T1000 (cell line): ENCODE data around the gene SLC7A1.
"Not testable (repeated sequence)": the region's sequence is repeated elsewhere in the genome, so short reads cannot be mapped to it uniquely, and the experiment has no call there.

Source experiments
- DNase-seq: peaks from one replicate; lab custom pipeline; 2025; ENCODE audit warnings: mixed read lengths; lab: John Stamatoyannopoulos, UW

SLC7A1 gene

GRCh38 chr13:29595380-29596063, at the start of gene SLC7A1:
SLC7A1 (minus strand) TSS chr13:29595688; CDS start chr13:29536188, 59,500 bp downstream.
- peak; percentile 64 for DNase-seq

DNA sequence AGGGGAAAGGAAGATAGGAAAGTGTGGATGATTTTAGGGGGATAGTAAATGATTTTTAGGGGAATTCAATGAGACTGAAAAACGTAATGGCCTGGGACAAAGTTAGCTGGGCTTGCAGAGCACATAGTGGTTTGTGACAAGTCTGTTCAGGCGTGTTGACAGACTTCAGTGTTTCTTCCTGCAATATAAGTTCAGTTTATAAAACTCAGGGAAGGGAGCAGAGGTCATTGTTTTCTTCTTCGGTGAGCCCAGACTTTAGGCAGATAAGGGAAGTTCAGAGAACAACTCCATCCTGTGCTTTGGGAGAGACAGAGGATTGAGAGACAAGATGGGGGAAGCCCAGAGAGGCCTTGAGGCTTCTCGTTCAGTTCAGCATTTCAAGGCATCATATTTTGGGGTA, 45.2 kb upstream of the SLC7A1 start:
- no peak for DNase-seq

DNA sequence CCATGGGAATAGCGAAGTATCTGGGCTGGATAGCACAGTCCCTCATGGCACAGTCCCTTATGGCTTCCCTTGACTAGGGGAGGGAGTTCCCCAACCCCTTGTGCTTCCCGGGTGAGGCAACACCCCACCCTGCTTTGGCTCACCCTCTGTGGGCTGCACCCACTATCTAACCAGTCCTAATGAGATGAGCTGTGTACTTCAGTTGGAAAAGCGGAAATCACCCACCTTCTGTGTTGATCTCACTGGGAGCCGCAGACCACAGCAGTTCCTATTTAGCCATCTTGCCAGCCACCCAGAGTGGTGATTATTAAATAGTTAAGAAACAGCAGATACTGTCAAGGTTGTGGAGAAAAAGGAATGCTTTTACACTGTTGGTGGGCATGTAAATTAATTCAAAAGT, 41.3 kb upstream of the SLC7A1 start:
- not testable (repeated sequence) for DNase-seq

DNA sequence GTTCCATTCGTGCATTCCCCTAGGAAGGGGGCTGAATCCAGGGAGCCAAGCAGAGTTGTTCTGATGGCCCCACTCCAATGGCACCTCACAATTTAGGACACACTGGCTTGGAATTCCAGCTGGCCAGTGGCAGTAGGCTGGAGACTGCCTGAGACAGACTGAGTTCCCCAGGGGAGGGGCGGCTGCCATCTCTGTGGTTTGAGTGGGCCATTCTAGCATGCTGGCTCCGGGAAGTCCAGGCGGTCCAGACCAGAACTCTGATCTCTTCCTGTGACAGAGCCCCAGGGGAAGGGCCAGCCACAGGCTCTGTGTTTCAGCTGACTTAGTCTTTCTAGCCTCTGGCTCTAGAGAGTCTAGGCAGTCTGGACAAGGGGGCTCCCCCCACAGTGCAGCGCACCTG, 29.5 kb upstream of the SLC7A1 start:
- DNase-seq = no peak

DNA sequence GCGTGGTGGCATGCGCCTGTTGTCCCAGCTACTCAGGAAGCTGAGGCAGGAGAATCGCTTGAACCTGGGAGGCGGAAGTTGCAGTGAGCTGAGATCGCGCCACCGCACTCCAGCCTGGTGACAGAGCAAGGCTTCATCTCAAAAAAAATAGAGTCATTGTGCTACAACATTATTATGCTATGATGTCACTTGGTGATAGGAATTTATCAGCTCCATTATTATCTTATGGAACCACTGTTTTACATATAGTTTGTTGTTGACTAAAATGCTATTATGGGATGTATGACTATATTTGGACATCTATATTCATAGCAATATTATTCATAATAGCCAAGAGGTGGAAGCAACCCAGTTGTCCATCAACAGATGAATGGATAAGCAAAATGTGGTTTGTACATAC, 26.4 kb upstream of the SLC7A1 start:
- DNase-seq = no peak

DNA sequence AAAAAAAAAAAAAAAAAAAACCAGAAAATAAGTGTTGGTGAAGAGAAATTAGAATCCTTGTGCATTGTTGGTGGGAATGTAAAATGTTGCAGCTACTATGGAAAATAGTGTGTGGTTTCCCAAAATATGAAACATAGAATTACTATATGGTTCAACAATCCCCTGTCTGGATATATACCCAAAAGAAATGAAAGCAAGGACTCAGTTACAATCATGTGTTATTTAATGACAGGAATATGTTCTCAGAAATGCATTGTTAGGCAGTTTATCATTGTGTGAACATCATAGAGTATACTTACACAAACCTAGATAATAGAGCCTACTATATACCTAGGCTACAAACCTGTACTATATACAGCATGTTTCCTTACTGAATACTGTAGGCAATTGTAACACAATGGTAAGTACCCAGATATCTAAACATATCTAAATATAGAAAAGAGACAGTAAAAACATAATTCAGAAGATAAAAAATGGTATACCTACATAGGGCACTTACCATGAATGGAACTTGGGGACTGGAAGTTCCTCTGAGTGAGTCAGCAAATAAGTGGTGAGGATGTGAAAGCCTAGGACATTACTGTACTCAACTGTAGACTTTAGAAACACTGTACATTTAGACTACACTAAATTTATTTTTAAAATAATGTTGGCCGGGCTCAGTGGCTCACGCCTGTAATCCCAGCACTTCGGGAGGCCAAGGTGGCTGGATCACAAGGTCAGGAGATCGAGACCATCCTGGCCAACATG, 25.7 kb upstream of the SLC7A1 start:
- DNase-seq = no peak

GRCh38 chr13:29619995-29620394, 24.5 kb upstream of the SLC7A1 start:
- DNase-seq = no peak

DNA sequence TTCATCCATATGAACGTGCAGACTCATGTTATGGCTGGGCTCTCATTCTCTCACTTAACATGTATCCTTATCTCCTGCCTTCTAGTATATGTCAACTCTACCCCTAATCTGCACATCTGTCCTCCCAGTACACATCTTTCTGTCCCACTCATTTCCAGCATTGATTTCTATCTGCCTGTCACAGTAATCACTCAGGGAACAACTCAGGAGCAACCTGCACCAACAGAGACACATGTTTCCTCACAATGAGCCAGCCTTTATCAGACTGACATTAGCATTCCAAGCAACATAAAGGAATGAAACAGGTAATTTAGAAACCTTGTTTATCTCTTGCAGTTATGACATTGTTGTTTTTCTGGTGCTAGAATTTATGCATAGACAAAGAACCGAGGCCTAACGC, 17.6 kb upstream of the SLC7A1 start:
- DNase-seq = no peak

DNA sequence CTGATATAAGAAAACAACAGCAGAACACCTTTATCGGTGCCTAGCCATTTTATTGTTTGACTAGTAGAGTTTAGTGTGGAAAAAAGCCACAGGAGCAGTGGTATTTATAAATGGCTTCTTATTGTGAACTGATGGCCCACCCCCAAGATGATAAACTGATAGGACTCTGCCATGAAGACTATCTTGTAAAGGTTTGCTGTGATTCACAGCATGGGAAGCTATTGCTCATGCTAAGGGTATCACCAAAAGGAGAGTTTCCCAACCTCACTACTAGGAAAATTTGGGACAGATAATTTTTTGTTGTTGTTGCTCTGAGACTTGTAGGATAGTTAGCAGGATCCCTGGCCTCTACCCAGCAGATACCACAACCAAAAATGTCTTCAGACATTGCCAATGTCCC, 12.0 kb upstream of the SLC7A1 start:
- DNase-seq = no peak

- DNase-seq = no peak
Observed at GRCh38 chr13:29605860-29606526, 10.5 kb upstream of the SLC7A1 start.

- no peak for DNase-seq
Observed at GRCh38 chr13:29598321-29598720, 2.8 kb upstream of the SLC7A1 start.

GRCh38 chr13:29597706-29598105, 2.2 kb upstream of the SLC7A1 start:
- no peak for DNase-seq

DNA sequence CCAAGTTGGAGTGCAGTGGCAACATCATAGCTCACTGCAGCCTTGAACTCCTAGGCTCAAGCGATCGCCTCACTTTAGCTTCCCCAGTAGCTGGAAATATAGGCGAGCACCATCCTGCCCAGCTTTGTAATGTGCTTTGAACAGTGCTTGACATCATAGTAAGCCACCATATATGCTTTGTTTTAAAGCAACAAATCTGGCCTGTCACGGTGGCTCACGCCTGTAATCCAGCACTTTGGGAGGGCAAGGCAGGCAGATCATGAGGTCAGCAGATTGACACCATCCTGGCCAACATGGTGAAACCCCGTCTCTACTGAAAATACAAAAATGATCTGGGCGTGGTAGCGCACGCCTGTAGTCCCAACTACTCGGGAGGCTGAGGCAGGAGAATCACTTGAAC, 1.8 kb upstream of the SLC7A1 start:
- DNase-seq = no peak

DNA sequence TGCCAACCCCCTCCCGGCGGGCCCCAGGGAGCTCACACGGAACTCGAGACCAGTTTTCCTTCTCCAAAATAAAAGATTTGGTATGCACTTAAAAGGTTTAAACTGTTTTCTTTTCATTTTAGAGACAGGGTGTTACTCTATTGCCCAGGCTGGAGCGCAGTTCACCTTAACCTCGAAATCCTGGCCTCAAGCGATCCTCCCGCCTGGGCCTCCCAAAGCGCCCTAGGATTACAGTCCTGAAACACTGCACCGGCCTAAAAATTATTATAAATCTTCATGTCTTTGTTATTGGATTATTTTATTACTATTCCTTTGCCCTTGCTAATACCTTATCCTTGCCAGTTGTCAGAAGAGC, 553 bp upstream of the SLC7A1 start:
- DNase-seq = no peak

- DNase-seq = no peak
Observed at GRCh38 chr13:29594710-29595379, 643 bp downstream of the SLC7A1 start.

DNA sequence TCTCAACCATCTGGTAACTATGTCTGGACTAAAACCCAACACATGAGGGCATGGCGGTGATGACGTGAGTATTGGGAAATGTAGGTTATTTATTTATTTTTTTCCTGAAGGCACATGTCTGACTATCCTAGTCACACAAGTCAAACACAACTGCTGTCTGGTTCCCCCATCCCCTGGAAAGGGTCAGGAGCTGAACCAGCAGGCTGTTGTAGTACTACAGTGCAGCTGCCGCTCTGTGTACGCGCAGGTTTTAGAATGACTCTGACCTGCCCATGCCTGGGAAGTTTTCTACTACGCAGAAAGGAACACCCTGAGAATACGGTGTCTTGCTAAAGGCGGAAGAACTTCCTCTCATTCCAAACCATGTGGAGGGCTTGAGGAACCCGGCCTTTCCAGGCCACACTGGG, 1.2 kb downstream of the SLC7A1 start:
- peak; percentile 10 for DNase-seq

DNA sequence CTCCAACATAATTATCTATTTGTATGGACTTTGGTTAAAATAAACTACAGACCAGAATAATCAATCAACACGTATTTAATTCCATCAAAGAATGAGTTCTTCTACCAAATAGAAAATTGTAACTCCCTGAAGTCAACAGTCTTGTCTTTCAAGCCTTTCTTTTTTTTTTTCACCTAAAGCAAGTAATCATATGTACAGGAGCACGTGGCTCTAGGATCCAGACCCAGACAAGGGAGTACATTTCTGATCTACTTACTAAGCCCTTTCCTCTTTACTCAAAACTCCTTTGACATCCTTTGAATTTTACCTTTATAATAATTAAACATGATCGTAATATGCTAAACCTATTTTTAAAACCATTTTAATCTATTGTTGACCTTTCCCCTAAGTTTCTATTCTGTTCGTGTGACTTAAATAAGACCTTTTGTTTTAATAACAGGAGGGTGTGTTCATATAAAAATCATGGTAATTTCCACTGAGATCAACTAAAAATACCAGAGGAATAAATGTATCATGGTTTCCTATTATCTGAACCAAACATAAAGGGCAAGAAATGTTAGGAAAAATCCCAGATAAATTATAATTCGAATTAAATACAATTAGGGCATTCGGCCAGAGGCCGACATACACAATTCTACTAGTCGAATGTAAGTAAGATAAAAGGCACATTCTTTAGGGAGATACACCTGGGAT, 1.7 kb downstream of the SLC7A1 start:
- DNase-seq = no peak

DNA sequence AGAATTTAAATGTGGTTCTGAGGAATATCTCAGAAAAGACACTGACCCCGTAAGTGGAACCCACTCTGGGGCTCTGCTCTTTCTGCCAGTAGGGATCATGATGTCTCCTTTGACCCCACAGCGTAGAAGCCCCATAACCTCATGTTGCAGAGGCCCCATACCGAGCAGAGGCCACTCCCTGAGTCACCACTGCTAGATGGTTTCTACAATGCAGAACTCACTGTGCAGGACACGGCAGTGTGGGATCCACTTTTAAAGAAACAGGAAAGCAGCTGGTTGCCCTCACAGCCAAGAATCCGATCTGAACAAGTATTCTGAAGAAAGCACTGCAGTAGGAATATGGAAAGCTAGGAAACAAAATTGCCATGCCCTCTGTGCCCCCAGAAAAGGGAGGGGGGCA, 4.2 kb downstream of the SLC7A1 start:
- DNase-seq = no peak

DNA sequence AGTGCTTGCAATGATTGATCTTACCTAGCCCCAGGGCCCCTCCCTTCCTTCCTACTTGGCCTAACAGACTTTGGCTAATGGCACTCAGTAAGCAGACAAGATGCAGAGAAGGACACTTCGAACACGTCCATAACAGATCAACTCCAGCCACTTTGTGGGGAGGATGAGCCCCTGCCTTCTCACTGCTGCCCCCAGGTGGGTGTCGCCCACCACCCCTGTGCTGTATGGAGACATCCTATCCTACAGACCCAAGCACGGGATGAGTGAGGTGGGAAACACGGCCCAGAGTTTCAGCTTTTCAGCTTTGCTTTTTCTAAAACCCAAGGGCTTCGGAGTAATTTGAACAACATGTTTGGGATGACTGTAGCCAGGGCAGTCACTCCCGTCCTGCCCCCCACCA, 5.5 kb downstream of the SLC7A1 start:
- no peak for DNase-seq

DNA sequence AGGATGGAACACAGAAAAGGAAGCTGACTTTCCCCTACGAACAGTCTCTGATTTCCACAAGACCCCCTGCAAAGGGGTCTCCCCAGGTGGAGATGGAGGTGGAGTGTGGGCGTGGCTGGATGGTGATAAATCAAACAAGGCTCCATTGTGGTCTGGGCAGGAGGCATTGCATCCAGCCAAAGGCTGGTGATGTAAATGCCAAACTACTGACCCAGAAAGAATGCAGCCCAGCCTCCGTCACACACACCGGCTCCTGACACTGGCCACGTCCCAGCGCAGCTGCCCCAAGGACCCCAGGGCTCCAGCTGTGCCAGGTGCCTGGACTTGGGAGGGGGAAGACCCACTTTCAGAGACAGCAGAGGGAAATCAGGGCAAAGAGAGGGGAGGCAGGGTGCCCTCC, 6.3 kb downstream of the SLC7A1 start:
- DNase-seq = peak; percentile 25

DNA sequence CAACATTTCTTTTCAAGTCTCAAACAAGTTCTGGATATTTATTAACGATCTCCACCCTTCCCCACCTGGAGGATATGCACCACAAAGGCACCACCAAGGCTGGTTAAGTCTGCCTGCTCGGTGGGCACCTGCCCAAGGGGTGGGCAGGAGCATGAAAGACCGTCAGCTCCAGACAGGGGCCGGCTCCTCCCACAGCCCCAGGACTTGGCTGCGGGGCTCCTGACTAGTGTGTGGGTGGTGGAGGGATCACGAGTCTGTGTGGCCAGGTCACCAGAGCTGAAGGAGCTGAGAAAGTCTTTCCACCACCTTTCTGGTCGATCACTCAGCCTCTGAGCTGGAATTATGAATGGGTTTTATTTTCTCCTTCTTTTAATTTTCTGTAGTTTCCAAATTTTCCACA, 7.8 kb downstream of the SLC7A1 start:
- no peak for DNase-seq
